ENCODE measurements around the gene GTPBP4. TPM values are rescaled to one million over a fixed set of nuclear protein-coding genes. Genes with fewer than 3 reads are reported as not detected.
A peak's percentile ranks its signal among the peaks of the same experiment; 100 is the strongest.

GTPBP4 gene
- polyA plus RNA-seq, 1 donor (not counting 4 experiments of a cell fraction or from before 2014, with no cell fraction given): 70.4 TPM

GRCh38 chr10:943334-944033 is 44.8 kb upstream of the GTPBP4 start:
- Histone ChIP-seq H2AFZ (ENCODE audit: control insufficient read depth, low read length) (no peak overlapping the region), H3K4me2 (ENCODE audit: control insufficient read depth, extremely low read depth, insufficient read depth, low read depth, low read length) (no peak overlapping the region), H3K4me3 (ENCODE audit: control insufficient read depth in 2 of 3, extremely low read depth in 1 of 3, insufficient read depth in 2 of 3, low read depth in 1 of 3, low read length in 3 of 3) (no peak overlapping the region), H3K27ac (ENCODE audit: control insufficient read depth, insufficient read depth, low read length) (no peak overlapping the region), H3K36me3 (ENCODE audit: control insufficient read depth in 2 of 2, extremely low read depth in 1 of 2, insufficient read depth in 2 of 2, low read length in 2 of 2) (no peaks in the 10 kb centered on the region), H3K27me3 (ENCODE audit: control insufficient read depth, extremely low read depth, insufficient read depth, low read length) (no peaks in the 10 kb centered on the region), H3K9ac (ENCODE audit: control insufficient read depth, extremely low read depth, insufficient read depth, low read length) (no peak overlapping the region), H4K20me1 (ENCODE audit: control insufficient read depth, extremely low read depth, insufficient read depth, low read length) (no peaks in the 10 kb centered on the region), H3K9me3 (ENCODE audit: control insufficient read depth, low read depth, low read length) (no peaks in the 10 kb centered on the region), H3K4me1 (ENCODE audit: control insufficient read depth, extremely low read depth, insufficient read depth, low read length) (peaks cover 10% of the 10 kb centered on the region), H3K9me1 (ENCODE audit: control insufficient read depth, extremely low read depth, insufficient read depth, low read length) (no peaks in the 10 kb centered on the region), H3K79me2 (ENCODE audit: control insufficient read depth, insufficient read depth, low read length) (no peaks in the 10 kb centered on the region)
- DNase-seq (ENCODE audit: low read depth, low spot score) (no peak), FAIRE-seq (no peak)
- no peak for TF ChIP-seq EZH2 (IDR thresholded peaks at IDR 0.05; ENCODE audit: low read length)
- dilution Hi-C loops (cut with MboI; ENCODE audit: extremely low pct_ligation_motif_present, low sequenced_read_pairs): no loop called here

- dilution Hi-C loops (cut with MboI; ENCODE audit: extremely low pct_ligation_motif_present, low sequenced_read_pairs): no loop called here
- DNase-seq (ENCODE audit: low read depth, low spot score): no peak
- H2AFZ ChIP-seq (ENCODE audit: control insufficient read depth, low read length): peak overlapping the region; percentile 97
Measured at GRCh38 chr10:944034-944831, 44.0 kb upstream of the GTPBP4 start.

More at GRCh38 chr10:944034-944831, 44.0 kb upstream of the GTPBP4 start:
- H3K9me1 ChIP-seq (ENCODE audit: control insufficient read depth, extremely low read depth, insufficient read depth, low read length): no peaks in the 10 kb centered on the region
- H3K27ac ChIP-seq (ENCODE audit: control insufficient read depth, insufficient read depth, low read length): no peak overlapping the region
- peak overlapping the region; percentile 77 for H3K4me2 ChIP-seq (ENCODE audit: control insufficient read depth, extremely low read depth, insufficient read depth, low read depth, low read length)
- TF ChIP-seq EZH2 (IDR thresholded peaks at IDR 0.05; ENCODE audit: low read length) (no peak), CTCF (optimal IDR thresholded peaks at IDR 0.05 in 1 of 3, IDR thresholded peaks at IDR 0.05 in 1 of 3, conservative IDR thresholded peaks at IDR 0.05 in 1 of 3; ENCODE audit: extremely low read depth in 1 of 3, insufficient read depth in 2 of 3, low read length in 3 of 3) (no peak)
- peak overlapping the region in 2 of 3 experiments; percentile 41 to 49 for H3K4me3 ChIP-seq (ENCODE audit: control insufficient read depth in 2 of 3, extremely low read depth in 1 of 3, insufficient read depth in 2 of 3, low read depth in 1 of 3, low read length in 3 of 3)
- H3K9ac ChIP-seq (ENCODE audit: control insufficient read depth, extremely low read depth, insufficient read depth, low read length): peak overlapping the region; percentile 25
- no peaks in the 10 kb centered on the region for H4K20me1 ChIP-seq (ENCODE audit: control insufficient read depth, extremely low read depth, insufficient read depth, low read length)
- H3K27me3 ChIP-seq (ENCODE audit: control insufficient read depth, extremely low read depth, insufficient read depth, low read length): no peaks in the 10 kb centered on the region
- H3K36me3 ChIP-seq (ENCODE audit: control insufficient read depth in 2 of 2, extremely low read depth in 1 of 2, insufficient read depth in 2 of 2, low read length in 2 of 2): no peaks in the 10 kb centered on the region
- no peaks in the 10 kb centered on the region for H3K9me3 ChIP-seq (ENCODE audit: control insufficient read depth, low read depth, low read length)
- H3K79me2 ChIP-seq (ENCODE audit: control insufficient read depth, insufficient read depth, low read length): no peaks in the 10 kb centered on the region
- H3K4me1 ChIP-seq (ENCODE audit: control insufficient read depth, extremely low read depth, insufficient read depth, low read length): peaks cover 10% of the 10 kb centered on the region
- FAIRE-seq: peak; percentile 72
